ENCODE results near the gene DOCK9.
"Not testable (repeated sequence)": the region's sequence is repeated elsewhere in the genome, so short reads cannot be mapped to it uniquely, and the experiment has no call there.

Gene DOCK9

DNA sequence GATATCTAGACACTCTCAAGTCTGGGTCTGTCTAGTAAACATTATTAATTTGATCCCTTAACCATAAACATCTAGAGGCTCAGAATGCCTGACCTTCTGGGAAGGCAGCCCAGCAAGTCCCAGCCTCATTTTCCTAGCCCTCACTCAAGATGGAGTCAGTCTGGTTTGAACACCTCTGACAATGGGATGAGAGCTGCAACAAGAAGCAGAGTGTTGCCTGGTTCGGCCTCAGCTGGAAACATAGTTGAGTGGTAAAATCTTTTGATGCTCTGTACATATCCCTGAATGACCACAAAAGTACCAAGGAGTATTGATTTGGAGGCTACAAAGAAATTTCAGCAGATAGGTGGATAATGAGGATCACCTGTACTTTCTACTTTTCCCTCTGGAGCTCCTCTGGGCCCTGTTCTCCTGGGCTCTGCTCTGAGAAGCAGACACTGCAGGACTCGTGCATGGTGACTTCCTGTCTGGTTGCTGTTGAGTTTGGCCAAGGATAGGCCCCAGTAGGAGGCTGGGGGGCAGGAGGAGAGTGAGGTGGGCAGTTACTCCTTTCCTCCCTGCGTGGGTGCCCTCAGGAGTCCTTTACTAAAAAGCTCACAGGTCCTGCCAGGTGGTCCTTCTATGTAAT is 157.0 kb downstream of the DOCK9 start:
- DNase-seq = no peak

DNA sequence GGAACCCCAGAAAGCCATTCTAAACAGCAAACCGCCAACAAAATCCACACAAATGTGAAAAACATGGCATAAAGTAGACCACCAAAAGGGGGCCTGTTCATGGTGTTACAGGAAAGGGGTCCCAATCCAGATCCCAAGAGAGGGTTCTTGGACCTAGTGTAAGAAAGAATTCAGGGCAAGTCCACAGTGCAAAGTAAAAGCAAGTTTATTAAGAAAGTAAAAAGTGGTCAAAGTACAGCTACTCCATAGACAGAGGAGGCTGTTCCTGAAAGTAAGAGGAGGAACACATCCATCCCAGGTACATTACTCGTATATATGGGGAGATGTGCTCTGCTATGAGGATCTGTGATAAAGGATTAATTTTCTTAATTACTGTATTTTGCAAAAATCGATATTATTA is 157.6 kb downstream of the DOCK9 start:
- no peak for DNase-seq

DNA sequence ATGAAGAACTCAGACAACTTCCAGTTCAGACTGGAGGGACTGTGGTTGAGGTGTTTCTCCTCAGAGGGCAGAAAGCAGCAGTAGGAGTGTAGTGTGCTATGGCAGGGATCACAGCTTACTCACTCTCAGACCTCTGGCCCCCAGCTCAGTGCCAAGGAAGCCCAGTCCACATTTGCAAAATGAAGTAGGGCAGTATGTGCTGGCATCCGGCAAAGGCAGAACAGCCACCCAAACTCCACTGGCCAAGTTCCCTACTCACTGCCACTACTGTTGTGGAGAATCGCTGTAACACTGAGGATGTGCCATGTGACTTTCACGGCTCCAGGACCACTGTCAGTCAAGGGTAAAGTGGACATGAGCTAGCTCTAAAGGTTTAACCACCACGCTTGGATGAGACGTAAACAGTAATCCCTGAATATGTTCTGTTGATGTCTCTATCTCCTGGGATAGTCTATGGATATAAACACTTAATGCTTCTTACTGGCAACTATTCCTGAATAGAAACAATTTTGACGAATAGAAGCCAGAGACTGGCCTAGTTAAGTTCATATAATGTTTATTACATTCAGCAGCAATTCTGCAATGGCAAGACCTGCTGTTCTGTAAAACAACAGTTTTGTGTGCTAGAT is 158.4 kb downstream of the DOCK9 start:
- no peak for DNase-seq

DNA sequence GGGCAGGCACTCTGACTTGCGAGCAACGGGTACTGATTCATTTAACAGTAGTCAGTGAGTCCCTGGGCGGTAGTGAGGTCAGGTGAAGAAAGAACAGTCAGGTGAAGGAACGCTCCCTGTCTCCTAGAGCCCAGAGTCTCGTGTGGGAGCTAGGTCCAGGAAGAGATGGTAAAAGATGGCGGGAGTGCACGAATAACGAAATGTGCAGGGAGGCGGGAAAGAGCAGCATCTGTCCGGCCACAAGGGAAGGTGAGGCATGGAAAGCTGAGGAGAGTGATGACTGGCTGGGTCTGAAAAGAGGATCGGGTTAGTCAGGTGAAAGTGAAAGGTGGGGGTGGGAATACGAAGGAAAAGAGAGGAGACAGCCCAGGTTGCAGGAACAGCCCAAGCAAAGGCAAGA is 161.5 kb downstream of the DOCK9 start:
- no peak for DNase-seq

DNA sequence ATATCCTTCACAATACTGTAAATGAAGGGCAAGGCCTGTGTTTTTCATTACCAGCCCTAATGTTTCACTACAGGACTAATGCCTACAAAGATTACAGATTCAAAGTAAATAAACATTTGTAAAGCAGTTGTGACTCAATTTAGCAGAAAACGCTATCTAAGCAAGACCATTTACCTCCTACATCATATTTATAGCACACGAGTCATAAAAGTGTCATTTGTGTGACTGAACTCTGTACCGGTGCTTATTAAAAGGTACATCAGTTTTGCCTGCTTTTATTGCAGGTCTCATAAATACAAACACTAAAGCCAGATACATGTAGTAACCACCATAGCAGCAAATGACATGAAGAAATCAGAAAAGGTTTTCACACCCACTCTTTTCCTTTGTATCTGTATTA is 163.9 kb downstream of the DOCK9 start:
- no peak for DNase-seq

DNA sequence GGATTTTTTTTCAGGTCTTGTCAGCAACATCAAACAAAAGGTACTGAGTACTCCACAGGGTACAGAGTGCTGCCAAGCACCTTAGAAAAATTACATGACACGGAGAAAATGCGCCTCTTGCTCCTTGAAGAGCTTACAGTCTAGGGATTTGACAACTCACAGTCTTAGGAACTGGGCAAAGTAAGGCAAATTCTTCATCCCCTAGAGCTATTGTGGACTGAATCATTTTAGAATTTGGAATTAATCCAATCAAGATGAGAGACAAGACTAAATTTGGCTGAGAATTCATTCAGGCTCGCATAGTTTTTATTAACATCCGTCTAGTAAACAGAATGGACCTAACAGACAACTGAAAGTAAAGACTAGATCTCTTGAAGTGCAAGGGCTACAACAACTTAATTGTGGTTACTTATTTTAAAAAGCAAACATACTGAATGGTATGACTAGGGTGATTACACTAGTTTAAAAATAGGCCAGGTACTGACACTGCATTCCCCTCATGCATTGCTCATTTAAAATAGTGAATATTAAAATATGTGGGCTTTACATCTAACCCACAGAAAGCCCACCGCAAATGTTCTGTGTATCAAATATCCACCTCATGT is 165.6 kb downstream of the DOCK9 start:
- not testable (repeated sequence) for DNase-seq

DNA sequence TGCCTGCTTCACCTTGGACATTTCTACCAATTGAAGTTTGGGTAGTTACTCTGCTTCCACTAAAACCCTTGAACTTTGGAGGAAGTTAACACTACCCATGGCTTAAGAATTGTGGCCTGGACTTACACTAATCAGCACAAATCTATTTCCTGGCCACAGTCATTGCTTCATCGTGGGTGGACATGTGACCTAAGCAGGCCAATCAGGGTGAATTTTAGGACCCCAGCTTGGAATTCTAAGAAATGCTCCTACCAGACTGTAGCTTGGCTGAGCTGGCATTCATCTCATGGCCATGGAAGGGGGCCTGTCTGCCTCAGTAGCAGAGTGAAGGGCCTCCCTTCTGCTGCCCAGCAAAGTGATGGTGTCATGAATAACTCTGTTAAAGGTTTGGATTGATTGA is 167.1 kb downstream of the DOCK9 start:
- DNase-seq = no peak

DNA sequence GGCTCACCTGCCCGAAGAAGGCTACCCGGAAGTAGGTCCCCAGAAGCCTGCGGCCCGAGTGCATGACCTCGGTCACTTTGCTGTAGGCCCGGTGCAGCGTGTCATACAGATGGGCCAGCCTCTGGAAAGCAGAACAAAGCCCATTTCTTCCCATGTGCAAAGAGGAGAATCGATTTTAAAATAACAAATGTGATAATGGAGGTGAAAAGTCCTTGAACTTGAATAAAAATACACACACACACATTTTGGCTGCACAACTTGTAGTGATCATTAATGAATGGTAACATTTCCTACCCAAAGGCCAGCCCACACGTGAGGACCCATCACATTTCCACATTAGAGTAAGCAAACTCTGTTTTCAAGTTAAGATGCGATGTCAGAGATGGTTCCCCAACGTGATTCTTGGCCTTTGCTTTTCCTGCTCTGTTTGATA is 168.5 kb downstream of the DOCK9 start:
- no peak for DNase-seq

DNA sequence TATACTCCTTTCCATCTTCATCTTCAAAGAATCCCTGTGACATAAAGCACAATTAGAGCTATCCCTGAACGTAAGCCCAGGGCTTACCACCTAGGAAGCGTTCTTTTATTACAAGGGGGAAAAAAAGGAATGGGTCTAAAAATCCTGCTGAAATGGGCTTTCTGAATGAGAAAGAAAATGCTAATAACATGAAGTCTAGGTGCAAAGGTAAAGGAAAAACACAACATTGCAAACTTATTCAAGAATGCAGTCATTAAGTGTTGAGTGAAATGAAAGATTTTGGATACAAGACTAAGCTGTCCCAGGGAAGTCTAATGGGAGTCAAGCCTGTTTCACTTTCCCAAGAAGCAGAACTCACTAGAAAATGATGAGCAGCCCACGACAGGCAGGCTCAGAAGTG is 170.1 kb downstream of the DOCK9 start:
- no peak for DNase-seq

DNA sequence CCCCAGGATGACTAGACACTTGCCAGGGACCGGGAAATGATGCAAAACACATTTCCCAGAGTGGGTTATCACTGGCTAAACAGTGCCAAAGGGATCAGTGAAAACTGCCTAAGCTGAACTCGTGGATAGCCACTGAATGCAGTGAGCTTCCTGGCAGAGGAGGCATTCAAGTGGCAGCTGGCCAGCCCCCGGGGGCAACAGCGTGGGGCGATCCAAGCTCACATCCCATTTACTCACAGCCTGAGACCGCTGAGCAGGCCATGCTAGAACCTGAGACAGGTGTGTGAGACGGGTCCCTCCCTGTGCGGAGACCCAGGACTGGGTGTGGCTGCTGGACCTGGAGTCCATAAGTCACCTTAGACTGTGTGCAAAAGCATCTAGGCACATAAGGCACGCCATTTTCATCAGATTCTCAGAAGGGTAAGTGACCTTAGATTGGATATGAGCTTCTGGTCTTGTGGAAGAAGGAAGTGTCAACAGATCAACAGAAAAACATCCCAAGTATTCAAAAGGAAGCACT is 173.5 kb downstream of the DOCK9 start:
- DNase-seq = no peak

DNA sequence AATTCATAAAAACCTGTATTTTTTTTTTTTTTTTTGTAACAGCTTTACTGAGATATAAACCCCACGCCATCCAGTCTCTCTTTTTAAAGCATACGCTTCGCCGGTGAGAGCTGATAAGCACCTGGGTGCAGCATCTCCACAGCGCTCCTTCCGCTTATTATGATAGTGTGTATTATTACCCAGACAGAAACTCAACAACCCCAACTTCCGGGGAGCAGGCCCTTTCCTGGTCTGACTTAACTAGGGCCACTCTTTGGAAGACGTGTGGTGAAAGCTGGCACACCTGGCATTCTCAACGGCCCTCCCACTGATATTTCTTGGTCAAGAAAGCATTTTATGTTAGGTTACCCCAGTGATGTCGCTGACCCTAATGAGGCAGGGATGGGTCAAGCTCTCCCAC is 173.9 kb downstream of the DOCK9 start:
- DNase-seq = no peak

DNA sequence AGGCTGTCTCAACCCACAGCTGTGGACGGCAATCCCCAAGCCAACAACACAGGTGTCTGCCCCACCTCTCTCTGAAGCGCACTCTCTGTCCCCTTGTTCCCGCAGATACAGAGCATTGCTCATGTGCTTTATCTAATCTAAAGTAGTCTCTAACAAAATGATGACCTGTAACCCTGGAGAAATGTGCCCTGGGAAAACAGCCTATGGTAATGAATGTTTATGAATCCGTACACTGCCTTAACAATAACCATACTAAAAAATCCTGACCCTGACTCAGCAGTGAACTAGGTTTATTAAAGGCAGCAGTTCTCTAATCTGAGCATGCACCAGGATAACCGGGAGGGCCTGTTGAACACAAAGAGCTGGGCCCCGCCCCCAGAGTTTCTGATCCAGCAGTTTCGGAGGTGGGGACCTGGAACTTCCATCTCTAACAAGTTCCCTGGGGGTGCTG is 174.7 kb downstream of the DOCK9 start:
- DNase-seq = no peak

DNA sequence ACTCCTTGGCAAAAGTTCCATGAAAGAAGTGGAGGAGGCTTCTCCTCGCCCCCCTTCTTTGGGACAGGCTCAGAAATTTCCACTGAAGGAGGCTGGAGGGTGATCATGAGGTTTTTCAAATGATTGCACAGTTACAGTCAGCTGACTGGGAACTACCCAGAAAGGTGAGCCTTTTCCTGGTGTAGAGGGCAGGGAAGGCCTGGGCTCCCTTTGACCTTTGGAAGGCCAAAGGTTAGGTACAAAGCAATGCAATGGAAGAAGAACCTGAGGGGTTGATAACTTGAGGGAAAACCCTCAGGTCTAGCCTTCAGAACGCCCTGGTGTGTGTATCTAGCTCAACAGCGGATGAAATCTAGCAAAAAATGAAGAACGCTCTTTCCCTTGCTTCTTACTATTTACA is 175.3 kb downstream of the DOCK9 start:
- no peak for DNase-seq

DNA sequence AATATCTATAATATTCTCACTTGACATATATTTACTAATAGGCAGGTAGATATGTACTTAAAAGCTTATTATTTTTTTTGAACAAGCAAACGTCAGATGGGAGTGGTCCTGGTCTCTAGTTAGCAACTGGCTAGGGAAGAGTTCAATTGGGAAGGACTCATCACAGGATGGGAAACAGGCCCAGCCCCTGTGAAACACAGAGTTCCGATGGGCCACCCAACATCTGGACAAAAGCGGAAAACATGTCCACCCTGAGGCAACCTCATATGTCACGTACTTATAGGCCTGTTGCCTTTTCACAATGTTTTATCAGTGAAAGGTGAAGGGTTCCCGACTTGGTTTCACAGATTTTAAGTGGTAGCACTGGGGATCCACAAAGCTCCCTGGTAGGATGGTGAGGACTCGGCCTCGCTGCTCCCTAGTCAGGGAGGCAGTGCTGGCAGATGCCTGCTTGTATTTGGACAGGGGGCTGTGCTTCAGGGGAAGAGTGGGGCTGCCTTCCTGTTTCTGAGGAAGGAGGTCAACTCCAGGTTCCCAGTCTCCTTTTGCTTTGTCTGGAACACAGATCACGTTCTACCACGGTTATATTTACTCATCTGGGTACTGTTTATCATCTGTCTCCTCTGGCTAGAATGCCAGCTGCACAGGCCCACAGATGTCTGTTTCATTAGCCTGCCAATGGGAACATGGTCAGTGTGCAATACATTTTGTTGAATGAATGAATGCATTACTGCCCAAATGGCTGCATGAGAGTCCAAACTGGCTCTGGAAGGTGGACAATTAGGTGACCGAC is 176.0 kb downstream of the DOCK9 start:
- DNase-seq = no peak

DNA sequence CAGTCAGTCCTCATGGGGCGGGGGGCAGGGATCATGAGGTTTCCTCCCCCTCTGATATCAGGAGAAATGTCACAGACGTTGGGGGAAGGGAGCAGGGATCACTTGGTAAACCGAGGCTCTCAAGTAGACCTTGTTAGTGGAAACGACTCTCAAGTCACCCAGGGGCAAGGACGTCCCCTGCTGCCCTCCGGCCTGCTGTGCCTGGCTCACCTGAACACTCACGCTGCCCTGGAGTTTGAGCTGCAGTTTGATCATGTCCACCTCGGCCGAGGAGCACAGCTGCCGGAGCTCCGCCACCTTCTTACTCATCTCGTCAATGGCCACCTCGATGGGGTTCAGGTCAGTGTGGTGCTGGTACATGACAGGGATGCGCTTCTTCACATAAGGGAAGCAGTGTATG is 177.8 kb downstream of the DOCK9 start:
- DNase-seq = no peak

DNA sequence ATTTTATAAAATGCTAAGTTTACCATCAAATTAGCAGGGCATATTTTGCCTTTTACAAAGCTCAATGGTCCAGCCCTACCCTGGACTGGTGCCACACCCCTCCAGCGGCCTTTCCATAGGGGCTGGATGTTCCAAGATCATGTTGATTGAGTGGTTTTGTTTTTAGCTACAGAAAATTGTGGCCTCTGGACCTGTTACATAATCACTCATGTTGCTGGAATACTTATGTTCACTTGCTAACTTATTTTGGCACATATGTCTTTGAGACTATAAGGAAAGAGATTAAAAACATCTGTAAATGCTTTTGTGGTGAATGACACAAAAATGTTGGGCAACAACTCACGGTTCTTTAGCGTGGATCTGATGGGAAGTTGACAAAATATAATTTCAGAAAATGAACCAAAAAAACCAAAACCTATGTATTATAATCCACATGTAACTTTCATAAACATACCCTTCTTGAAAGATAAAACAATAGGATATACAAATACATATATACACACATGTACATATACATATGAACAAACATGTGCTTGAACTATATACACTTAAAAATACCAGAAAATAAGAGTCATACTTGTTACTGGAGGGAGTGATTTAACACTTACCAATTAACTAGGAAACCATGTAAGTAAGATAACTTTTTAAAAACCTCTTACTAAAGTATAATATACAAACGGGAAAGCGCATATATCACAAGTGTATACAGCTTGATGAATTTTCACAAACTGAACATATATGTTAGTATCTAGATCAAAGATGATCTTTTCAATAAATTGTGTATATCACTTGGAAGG is 178.8 kb downstream of the DOCK9 start:
- no peak for DNase-seq

DNA sequence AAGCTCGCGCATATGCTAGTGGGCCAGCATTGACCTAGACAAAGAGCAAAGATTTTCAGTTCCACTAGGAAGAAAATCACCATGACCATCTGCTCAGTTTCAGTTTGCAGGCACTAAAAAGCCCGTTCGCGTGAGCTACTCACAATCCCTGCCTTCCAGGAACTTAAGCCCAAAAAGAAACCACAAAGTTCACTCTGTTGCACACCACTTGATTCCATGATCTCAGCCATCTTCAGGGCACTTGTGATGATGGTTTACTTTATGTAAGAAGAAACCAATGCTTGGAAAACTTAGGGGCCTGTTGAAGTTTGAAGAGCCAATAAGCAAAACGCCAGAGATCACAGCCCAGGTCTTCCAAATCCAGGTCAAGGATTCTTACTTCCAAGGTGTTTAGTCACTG is 180.4 kb downstream of the DOCK9 start:
- no peak for DNase-seq

DNA sequence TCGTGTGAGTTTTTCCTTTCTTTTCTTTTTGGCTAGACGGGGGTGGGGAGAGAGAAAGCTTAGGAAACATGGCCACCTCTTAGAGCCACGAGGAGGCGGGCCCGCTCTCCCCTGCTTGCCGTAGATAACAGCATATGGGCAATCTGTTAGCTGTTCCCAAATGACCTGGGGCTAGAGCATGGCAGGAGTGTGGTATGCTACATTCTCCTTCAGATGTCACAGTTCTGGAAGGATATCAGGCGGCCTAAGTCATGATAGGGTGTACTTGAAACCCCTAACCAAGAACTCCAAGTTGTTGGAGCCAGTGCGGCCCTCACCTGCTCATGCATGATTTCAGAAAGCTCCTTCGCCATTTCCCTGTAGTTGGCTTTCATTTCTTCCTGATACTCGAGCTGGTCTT is 181.1 kb downstream of the DOCK9 start:
- DNase-seq = no peak

DNA sequence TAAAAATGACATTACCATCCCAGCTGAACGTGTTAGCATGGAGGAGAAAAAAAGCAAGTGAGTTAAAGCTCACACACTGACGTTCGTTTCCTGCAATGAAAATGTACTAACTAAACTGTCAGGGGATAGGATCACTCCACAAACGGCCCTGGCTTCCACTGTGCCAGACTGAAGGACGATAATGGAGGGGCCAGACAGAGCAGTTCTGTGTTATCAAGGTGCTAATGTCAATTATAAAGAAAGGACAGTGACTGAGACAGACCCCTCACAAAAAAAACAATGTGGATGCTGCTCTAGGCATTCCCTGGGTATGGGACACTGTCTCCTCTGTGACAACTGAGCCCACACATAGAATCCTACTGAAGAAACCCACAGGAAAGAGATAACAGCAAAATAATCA is 181.7 kb downstream of the DOCK9 start:
- DNase-seq = no peak

DNA sequence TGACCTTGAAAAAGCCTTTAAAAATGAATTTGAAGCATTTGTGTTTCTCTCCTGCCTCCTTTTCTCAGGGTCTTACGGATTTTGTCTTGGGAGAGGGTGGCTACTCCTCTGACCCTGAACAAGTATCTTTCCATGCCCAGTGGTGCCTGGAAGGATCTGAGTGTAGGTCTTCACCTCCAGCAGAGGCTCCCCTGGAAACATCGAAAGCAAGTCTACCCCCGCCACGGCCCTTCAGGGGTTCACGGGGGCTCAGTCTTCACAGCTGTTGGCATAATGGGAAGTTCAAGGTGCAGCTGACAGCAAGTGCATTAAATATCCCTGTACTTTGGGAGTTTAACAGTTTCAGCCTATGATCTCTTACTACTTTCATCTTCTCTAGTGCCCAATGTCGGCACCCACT is 182.6 kb downstream of the DOCK9 start:
- DNase-seq = no peak

DNA sequence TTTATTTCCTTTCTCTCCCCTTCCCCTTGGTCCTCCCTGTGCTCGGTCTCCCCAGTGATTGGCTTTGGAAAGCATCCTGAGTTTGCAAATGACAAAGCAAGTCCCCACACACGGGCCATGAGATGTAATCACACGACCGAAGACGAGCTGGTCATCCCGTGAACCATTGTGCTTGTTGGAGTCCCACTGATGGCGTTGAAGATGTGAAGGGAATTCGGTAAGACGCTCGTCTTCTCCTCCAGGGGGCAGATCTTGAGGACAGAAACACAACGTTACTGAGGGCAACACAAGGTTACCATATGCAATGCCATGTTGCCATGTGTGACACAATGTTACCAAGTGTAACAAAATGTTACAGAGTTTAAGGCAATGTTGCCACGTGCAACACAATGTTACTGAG is 183.4 kb downstream of the DOCK9 start:
- no peak for DNase-seq

DNA sequence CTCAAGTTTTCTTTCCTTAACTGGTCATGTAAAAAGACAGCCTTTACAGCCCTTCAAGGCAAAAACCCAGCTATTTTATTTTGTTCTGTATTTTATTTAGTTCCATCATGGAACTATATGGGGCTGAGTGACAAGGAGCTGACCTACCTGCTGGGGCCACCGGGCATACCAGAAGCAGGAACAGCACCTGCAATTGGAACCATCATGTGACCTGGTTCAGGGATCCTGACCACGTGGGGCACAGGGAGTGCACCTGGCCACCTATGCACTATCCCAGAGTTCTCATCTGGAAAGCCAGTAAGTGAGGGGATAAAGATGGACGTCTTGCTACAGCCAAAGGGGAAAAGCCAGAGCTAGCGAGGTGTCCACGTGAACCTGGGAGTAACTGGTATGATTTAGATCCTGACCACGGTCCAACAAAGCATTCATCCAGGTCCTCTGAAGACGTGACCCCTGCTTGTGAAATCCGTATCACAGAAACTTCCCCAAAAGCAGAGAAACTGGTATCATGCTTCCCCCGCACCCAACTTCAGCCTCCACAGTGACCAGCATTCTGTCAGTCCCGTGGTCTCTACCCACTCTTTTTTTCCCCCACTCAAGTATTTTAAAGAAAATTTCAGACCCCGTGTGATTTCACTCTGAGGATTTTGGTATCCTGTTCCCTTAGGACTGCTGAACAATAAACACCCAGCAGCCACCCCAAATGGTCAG is 184.9 kb downstream of the DOCK9 start:
- DNase-seq = no peak
